ENCODE results near the gene HEMK1. TPM values are rescaled to one million over a fixed set of nuclear protein-coding genes. Genes with fewer than 3 reads are reported as not detected.

HEMK1 gene
- total RNA-seq: 8.1 and 15.7 TPM in 2 replicates

GRCh38 chr3:50568947-50569749 is at the start of gene HEMK1:
Gene HEMK1, plus strand, starts transcription at chr3:50569522. Its CDS starts 1,583 bp downstream, at chr3:50571105.

GRCh38 chr3:50567386-50568167 is 1.7 kb upstream of the HEMK1 start, which contains the start of gene C3orf18:
Gene C3orf18, minus strand, starts transcription at chr3:50567747. Its CDS starts 2,048 bp downstream, at chr3:50565699.

GRCh38 chr3:50611464-50612233 is 42.3 kb downstream of the HEMK1 start, which contains the start of gene CISH:
Gene CISH, minus strand, starts transcription at chr3:50611774. Its CDS starts 124 bp downstream, at chr3:50611650.

GRCh38 chr3:50617096-50617791 is 47.9 kb downstream of the HEMK1 start, which contains the start of gene MAPKAPK3:
Gene MAPKAPK3, plus strand, starts transcription at chr3:50617151. Its CDS starts 415 bp downstream, at chr3:50617566.

Other genes starting within 250 kb of the HEMK1 start
- 24.9 and 78.5 TPM in 2 replicates for gene HYAL2, start 246.8 kb upstream of the HEMK1 start, total RNA-seq
- gene TUSC2, start 241.3 kb upstream of the HEMK1 start, total RNA-seq: 24.5 and 28.3 TPM in 2 replicates
- 26.9 and 30.4 TPM in 2 replicates for gene RASSF1, start 228.7 kb upstream of the HEMK1 start, total RNA-seq
- gene ZMYND10, start 223.8 kb upstream of the HEMK1 start, total RNA-seq: 0.22 and 0.86 TPM in 2 replicates
- 17.9 and 27.3 TPM in 2 replicates for gene NPRL2, start 218.7 kb upstream of the HEMK1 start, total RNA-seq
- gene CYB561D2, start 218.7 kb upstream of the HEMK1 start, total RNA-seq: 27.6 and 38.1 TPM in 2 replicates
- gene TMEM115, start 210.0 kb upstream of the HEMK1 start, total RNA-seq: 85.1 and 92.9 TPM in 2 replicates
- not detected in 2 replicates for gene CACNA2D2, start 65.9 kb upstream of the HEMK1 start, total RNA-seq
- gene C3orf18, start 1.8 kb upstream of the HEMK1 start, total RNA-seq: 4.2 and 6.3 TPM in 2 replicates
- 0.72 and 2.0 TPM in 2 replicates for gene CISH, start 42.3 kb downstream of the HEMK1 start, total RNA-seq
- 47.7 and 50.7 TPM in 2 replicates for gene MAPKAPK3, start 47.6 kb downstream of the HEMK1 start, total RNA-seq
- under 0.01 and 0.22 TPM in 2 replicates for gene DOCK3, start 105.4 kb downstream of the HEMK1 start, total RNA-seq

Data from placental pericyte (primary cell).